HuH-7 (cell line): ENCODE measurements around the gene SEC61B.

ENCODE experiments used
- DNase-seq: peaks from one replicate; pipeline ENCODE4 v3.0.0; 2011; ENCODE audit warnings: low spot score

The SEC61B gene

GRCh38 chr9:99274016-99274415 lies 51.9 kb downstream of the SEC61B start:
- DNase-seq: no peak

- DNase-seq: no peak
Observed at GRCh38 chr9:99274495-99274894, 52.4 kb downstream of the SEC61B start.
